ENCODE data around the gene ZNF205. TPM values are rescaled to one million over a fixed set of nuclear protein-coding genes. Genes with fewer than 3 reads are reported as not detected.

The ZNF205 gene
- total and polyA plus RNA-seq, 2 of the 13 experiments (the other 11 are each of a cell fraction or from before 2014, with no cell fraction given): 5.8 to 10.2 TPM

DNA sequence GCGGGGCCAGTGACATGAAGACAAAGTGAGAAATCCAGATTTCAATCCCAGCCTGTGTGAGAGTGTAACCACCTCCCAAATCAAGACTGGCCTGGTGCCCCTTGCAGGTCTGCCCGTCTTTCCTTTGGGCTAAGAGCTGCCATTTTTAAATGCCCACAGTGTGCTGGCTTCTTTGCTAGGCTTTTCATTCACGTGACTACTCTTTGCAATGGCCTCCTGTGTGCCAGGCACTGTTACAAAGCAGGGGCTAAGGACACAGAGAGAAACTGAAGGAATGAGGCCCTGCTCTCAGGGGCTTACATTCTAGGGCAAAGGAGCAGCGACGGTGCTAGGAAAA lies 13.0 kb upstream of the ZNF205 start:
- no peak for DNase-seq (ENCODE audit: low spot score)
- intact Hi-C loops (cut with micrococcal nuclease; ENCODE audit: unreplicated experiment): loop anchor here (5.0 kb wide), 1 partner anchor 33 kb away; no protein-coding TSS in a partner anchor
- POLR2A ChIA-PET: interaction anchor here (2.8 to 2.9 kb wide), 2 partner anchors 12 to 50 kb away, joined by 6 to 17 read pairs; no protein-coding TSS in a partner anchor
- 63% methylated on average over 5 of the region's 5 CpGs for WGBS (ENCODE audit: low lambda C conversion rate)
- H3K79me2 ChIP-seq (ENCODE audit: insufficient read depth, low read length): no peaks in the 10 kb centered on the region
- H2AFZ ChIP-seq (ENCODE audit: low read length): peak overlapping the region; percentile 87
- CTCF ChIA-PET (ENCODE audit: low intra/inter-chr PET ratio, low total read pairs): no interaction called here
- no peak overlapping the region for H3K9ac ChIP-seq (ENCODE audit: insufficient read depth, low read depth, low read length)
- FAIRE-seq: no peak
- H3K4me3 ChIP-seq (replicated peaks in 1 of 3; ENCODE audit: insufficient read depth in 1 of 3, low read depth in 2 of 3, low read length in 3 of 3): peak overlapping the region in 1 of 3 experiments; percentile 62; a peak in 2 of 6 replicates
- H3K4me2 ChIP-seq (ENCODE audit: low read depth, low read length): peak overlapping the region; percentile 86
- peaks cover 58% of the 10 kb centered on the region for H3K4me1 ChIP-seq (ENCODE audit: insufficient read depth, low read length)
- no peak overlapping the region for H3K27ac ChIP-seq (ENCODE audit: extremely low read length, insufficient read depth, low read length)
- TF ChIP-seq ZNF737 (CRISPR knock-in tag; IDR thresholded peaks at IDR 0.05; ENCODE audit: borderline replicate concordance) (no peak), ZNF501 (CRISPR knock-in tag; IDR thresholded peaks at IDR 0.05) (0 out of 2 replicates have a peak, but pooled peaks have one; percentile 6)
- peaks cover 0 to 13% of the 10 kb centered on the region in 2 experiments; a peak in 2 of 5 replicates for H3K27me3 ChIP-seq (ENCODE audit: control insufficient read depth in 1 of 2, insufficient read depth in 2 of 2, low read length in 2 of 2)
- in situ Hi-C loops (cut with HindIII; ENCODE audit: extremely low pct_ligation_motif_present, low pct_unique_long_range_greater_than_20kb): no loop called here
- BruUV-seq (replicated peaks): no TSS peak
- H3K9me3 ChIP-seq (ENCODE audit: low read length): no peaks in the 10 kb centered on the region
- no peaks in the 10 kb centered on the region for H3K36me3 ChIP-seq (replicated peaks in 1 of 2; ENCODE audit: control insufficient read depth in 1 of 2, insufficient read depth in 2 of 2, low read length in 2 of 2)
- ATAC-seq: no peak
- H4K20me1 ChIP-seq (ENCODE audit: insufficient read depth, low read length): no peaks in the 10 kb centered on the region

DNA sequence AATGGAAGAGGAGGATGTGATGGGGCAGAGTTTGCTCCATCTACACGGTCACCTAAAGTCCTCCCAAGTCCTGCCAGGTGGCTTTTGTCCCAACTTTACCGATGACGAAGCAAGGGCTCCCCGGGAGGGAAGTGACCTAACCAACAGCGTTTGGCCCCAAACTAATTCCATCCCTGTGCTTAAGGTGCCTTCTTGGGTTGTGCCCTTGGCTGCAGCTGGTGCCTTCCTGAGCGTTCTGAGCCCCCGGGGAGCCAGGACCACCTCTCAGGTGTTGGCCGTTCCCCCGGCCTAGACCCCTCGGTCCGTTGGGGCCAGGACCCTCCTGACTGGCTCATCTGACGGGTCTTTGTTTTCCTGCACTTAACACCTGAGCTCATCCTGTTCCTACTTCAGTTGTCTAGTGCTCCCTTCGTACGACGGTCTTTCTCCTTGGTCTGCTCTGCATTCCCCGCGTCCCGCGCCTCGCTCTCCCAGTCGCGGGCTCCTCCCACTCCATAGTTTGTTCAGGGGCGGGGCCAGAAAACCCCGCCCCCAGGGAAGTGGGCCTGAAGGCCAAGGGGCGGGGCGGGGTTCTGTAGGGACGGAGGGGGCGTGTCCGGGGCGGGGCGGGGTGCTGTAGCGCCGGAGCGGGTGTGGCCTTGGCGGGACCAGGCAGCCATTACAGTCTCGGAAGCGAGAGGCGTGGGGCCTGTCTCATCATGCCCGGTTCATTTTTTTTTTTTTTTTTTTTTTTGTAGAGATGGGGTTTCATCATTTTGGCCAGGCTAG lies 12.5 kb upstream of the ZNF205 start:
- H3K4me2 ChIP-seq (ENCODE audit: low read depth, low read length): peak overlapping the region; percentile 86
- no TSS peak for BruUV-seq (replicated peaks)
- H3K9ac ChIP-seq (ENCODE audit: insufficient read depth, low read depth, low read length): 0 out of 2 replicates have a peak overlapping the region, but pooled peaks have one; percentile 23
- 6% methylated on average over 31 of the region's 39 CpGs for WGBS (ENCODE audit: low lambda C conversion rate)
- ChIA-PET POLR2A (interaction anchor here (2.8 to 2.9 kb wide), 2 partner anchors 12 to 50 kb away, joined by 6 to 17 read pairs; no protein-coding TSS in a partner anchor), CTCF (ENCODE audit: low intra/inter-chr PET ratio, low total read pairs) (interaction anchor here (1.4 kb wide), 1 partner anchor 13 kb away, joined by 4 read pairs; no protein-coding TSS in a partner anchor)
- no peak overlapping the region for H3K27ac ChIP-seq (ENCODE audit: extremely low read length, insufficient read depth, low read length)
- H2AFZ ChIP-seq (ENCODE audit: low read length): peak overlapping the region; percentile 87
- ATAC-seq (peak; percentile 75), FAIRE-seq (no peak), DNase-seq (ENCODE audit: low spot score) (peak; percentile 81)
- intact Hi-C loops (cut with micrococcal nuclease; ENCODE audit: unreplicated experiment) (loop anchor here (2.0 to 5.0 kb wide), 2 partner anchors 32 to 41 kb away; no protein-coding TSS in a partner anchor), in situ Hi-C loops (cut with HindIII; ENCODE audit: extremely low pct_ligation_motif_present, low pct_unique_long_range_greater_than_20kb) (no loop called here)
- no peaks in the 10 kb centered on the region for H4K20me1 ChIP-seq (ENCODE audit: insufficient read depth, low read length)
- H3K79me2 ChIP-seq (ENCODE audit: insufficient read depth, low read length): no peaks in the 10 kb centered on the region
- no peaks in the 10 kb centered on the region for H3K36me3 ChIP-seq (replicated peaks in 1 of 2; ENCODE audit: control insufficient read depth in 1 of 2, insufficient read depth in 2 of 2, low read length in 2 of 2)
- H3K9me3 ChIP-seq (ENCODE audit: low read length): no peaks in the 10 kb centered on the region
- H3K27me3 ChIP-seq (ENCODE audit: control insufficient read depth in 1 of 2, insufficient read depth in 2 of 2, low read length in 2 of 2): peaks cover 0 to 13% of the 10 kb centered on the region in 2 experiments; a peak in 2 of 5 replicates
- H3K4me3 ChIP-seq (replicated peaks in 1 of 3; ENCODE audit: insufficient read depth in 1 of 3, low read depth in 2 of 3, low read length in 3 of 3): peak overlapping the region in 2 of 3 experiments; percentile 5 to 62; a peak in 2 of 6 replicates
- peaks cover 59% of the 10 kb centered on the region for H3K4me1 ChIP-seq (ENCODE audit: insufficient read depth, low read length)
- TF ChIP-seq, protein P1, sequence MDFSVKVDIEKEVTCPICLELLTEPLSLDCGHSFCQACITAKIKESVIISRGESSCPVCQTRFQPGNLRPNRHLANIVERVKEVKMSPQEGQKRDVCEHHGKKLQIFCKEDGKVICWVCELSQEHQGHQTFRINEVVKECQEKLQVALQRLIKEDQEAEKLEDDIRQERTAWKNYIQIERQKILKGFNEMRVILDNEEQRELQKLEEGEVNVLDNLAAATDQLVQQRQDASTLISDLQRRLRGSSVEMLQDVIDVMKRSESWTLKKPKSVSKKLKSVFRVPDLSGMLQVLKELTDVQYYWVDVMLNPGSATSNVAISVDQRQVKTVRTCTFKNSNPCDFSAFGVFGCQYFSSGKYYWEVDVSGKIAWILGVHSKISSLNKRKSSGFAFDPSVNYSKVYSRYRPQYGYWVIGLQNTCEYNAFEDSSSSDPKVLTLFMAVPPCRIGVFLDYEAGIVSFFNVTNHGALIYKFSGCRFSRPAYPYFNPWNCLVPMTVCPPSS (IDR thresholded peaks at IDR 0.05): no peak
- TF ChIP-seq CBX1 (IDR thresholded peaks at IDR 0.05; ENCODE audit: low read depth) (no peak), SP5 (CRISPR knock-in tag; IDR thresholded peaks at IDR 0.05; ENCODE audit: borderline replicate concordance, low read depth) (peak; percentile 67; the same call in 1 of the 2 replicates), TAF1 (CRISPR knock-in tag; IDR thresholded peaks at IDR 0.05) (peak; percentile 46; the same call in 1 of the 2 replicates), ZFP41 (CRISPR knock-in tag; IDR thresholded peaks at IDR 0.05; ENCODE audit: borderline replicate concordance) (no peak)
- TF ChIP-seq, protein P2, sequence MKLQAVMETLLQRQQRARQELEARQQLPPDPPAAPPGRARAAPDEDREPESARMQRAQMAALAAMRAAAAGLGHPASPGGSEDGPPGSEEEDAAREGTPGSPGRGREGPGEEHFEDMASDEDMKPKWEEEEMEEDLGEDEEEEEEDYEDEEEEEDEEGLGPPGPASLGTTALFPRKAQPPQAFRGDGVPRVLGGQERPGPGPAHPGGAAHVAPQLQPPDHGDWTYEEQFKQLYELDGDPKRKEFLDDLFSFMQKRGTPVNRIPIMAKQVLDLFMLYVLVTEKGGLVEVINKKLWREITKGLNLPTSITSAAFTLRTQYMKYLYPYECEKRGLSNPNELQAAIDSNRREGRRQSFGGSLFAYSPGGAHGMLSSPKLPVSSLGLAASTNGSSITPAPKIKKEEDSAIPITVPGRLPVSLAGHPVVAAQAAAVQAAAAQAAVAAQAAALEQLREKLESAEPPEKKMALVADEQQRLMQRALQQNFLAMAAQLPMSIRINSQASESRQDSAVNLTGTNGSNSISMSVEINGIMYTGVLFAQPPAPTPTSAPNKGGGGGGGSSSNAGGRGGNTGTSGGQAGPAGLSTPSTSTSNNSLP (IDR thresholded peaks at IDR 0.05; ENCODE audit: low read depth, low read length): no peak
- TF ChIP-seq, protein P3, sequence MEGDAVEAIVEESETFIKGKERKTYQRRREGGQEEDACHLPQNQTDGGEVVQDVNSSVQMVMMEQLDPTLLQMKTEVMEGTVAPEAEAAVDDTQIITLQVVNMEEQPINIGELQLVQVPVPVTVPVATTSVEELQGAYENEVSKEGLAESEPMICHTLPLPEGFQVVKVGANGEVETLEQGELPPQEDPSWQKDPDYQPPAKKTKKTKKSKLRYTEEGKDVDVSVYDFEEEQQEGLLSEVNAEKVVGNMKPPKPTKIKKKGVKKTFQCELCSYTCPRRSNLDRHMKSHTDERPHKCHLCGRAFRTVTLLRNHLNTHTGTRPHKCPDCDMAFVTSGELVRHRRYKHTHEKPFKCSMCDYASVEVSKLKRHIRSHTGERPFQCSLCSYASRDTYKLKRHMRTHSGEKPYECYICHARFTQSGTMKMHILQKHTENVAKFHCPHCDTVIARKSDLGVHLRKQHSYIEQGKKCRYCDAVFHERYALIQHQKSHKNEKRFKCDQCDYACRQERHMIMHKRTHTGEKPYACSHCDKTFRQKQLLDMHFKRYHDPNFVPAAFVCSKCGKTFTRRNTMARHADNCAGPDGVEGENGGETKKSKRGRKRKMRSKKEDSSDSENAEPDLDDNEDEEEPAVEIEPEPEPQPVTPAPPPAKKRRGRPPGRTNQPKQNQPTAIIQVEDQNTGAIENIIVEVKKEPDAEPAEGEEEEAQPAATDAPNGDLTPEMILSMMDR (CRISPR knock-in tag; IDR thresholded peaks at IDR 0.05): no peak
- TF ChIP-seq, protein P4, sequence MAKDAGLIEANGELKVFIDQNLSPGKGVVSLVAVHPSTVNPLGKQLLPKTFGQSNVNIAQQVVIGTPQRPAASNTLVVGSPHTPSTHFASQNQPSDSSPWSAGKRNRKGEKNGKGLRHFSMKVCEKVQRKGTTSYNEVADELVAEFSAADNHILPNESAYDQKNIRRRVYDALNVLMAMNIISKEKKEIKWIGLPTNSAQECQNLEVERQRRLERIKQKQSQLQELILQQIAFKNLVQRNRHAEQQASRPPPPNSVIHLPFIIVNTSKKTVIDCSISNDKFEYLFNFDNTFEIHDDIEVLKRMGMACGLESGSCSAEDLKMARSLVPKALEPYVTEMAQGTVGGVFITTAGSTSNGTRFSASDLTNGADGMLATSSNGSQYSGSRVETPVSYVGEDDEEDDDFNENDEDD (CRISPR knock-in tag; IDR thresholded peaks at IDR 0.05; ENCODE audit: borderline replicate concordance): peak; percentile 57; the same call in 1 of the 2 replicates

Measured in HepG2 (cell line).